Vagina (tissue), 2 donors: Measurements from ENCODE around the gene USP32.

Experiments
- POLR2A ChIP-seq, 2 donors: fragments of 450-650 bp; IDR thresholded peaks; one replicate each; pipeline ENCODE4 v1.6.1; 2017; ENCODE audit warnings: antibody characterized with exemption in 2 of 2, mild to moderate bottlenecking in 2 of 2, moderate library complexity in 2 of 2
- POLR2AphosphoS5 ChIP-seq, 2 donors: sonication (generic); formaldehyde crosslinking; IDR thresholded peaks; one replicate each; pipeline ENCODE4 v1.9.0; 2017; ENCODE audit warnings: antibody characterized with exemption in 2 of 2, mild to moderate bottlenecking in 2 of 2, low read depth in 1 of 2; ENCODE audit not compliant: insufficient read depth in 1 of 2
- TF ChIP-seq, protein P1 (sequence below), 3 experiments: fragments of 450-650 bp in 2 of 3; fragments of 200-600 bp in 1 of 3; sonication (generic) in 1 of 3; IDR thresholded peaks; one replicate each; pipeline ENCODE4 v1.5.1; 2017 to 2019; ENCODE audit warnings: antibody characterized with exemption in 3 of 3, mild to moderate bottlenecking in 2 of 3, moderate library complexity in 2 of 3

DNA sequence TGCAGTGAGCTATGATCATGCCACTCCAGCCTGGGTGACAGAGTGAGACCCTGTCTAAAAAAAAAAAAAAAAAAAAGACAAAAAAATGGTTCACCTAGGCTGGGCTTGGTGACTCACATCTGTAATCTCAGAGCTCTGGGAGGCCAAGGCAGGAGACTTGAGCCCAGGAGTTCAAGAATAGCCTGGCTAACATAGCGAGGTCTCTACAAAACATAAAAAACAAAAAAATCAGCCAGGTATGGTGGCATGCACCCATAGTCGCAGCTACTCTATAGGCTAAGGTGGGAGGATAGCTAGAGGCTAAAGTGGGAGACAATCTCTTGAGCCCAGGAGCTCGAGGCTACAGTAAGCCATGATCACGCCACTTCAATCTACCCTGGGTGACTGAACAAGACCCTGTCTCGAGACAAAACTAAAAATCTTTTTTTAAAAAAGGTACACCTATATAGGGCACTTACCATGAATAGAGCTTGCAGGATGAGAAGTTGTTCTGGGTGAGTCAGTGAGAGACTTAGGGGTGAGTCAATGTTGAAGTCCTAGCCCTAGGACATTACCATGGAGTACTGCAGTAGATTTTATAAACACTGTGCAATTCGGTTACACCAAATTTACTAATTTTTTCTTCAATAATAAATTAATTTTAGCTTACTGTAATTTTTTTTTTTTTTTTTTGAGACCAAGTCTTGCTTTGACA, 19.0 kb downstream of the USP32 start:
- TF ChIP-seq, protein P1, sequence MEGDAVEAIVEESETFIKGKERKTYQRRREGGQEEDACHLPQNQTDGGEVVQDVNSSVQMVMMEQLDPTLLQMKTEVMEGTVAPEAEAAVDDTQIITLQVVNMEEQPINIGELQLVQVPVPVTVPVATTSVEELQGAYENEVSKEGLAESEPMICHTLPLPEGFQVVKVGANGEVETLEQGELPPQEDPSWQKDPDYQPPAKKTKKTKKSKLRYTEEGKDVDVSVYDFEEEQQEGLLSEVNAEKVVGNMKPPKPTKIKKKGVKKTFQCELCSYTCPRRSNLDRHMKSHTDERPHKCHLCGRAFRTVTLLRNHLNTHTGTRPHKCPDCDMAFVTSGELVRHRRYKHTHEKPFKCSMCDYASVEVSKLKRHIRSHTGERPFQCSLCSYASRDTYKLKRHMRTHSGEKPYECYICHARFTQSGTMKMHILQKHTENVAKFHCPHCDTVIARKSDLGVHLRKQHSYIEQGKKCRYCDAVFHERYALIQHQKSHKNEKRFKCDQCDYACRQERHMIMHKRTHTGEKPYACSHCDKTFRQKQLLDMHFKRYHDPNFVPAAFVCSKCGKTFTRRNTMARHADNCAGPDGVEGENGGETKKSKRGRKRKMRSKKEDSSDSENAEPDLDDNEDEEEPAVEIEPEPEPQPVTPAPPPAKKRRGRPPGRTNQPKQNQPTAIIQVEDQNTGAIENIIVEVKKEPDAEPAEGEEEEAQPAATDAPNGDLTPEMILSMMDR (IDR thresholded peaks at IDR 0.05): no peak
- TF ChIP-seq POLR2A (IDR thresholded peaks at IDR 0.05) (no peak), POLR2AphosphoS5 (IDR thresholded peaks at IDR 0.05; ENCODE audit: insufficient read depth in 1 of 2, low read depth in 1 of 2) (no peak)
